HG03025 (cell line): ENCODE results near the gene CCL22.
"Not testable (repeated sequence)": the region's sequence is repeated elsewhere in the genome, so short reads cannot be mapped to it uniquely, and the experiment has no call there.

ENCODE experiments used
- ATAC-seq: cut with Tn5 transposase; IDR thresholded peaks from one replicate; pipeline ENCODE4 v1.9.1; 2021; ENCODE audit warnings: mild to moderate bottlenecking, moderate library complexity; ENCODE audit not compliant: unreplicated experiment, low FRiP score

The CCL22 gene

GRCh38 chr16:57358527-57359095 lies at the start of gene CCL22:
CCL22 (plus strand) TSS chr16:57358783; CDS start chr16:57358817, 34 bp downstream.
- no peak for ATAC-seq

DNA sequence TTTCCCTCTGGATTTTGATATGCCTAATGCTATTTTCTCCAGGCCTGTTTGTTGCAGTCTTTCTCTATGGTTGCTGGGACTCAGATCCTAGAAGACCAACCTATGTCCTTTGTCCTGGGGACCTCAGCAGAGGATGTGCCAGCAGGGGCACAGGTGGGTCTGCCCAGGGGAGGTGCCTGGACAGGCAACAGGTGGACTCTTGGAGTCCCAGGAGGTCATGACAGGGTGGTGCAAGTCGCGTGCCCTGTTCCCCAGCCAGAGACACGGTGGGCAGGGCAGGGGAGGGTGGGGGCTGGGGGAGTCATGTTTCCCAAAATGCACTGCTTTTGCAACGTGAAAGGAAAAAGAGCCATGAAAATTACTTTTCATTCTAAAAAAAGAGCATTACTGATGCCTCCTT lies 47.8 kb upstream of the CCL22 start:
- ATAC-seq = no peak

- ATAC-seq = no peak
Measured at GRCh38 chr16:57313509-57313908, 45.1 kb upstream of the CCL22 start.

- ATAC-seq = no peak
Measured at GRCh38 chr16:57314161-57314785, 44.3 kb upstream of the CCL22 start.

GRCh38 chr16:57315416-57315815 lies 43.2 kb upstream of the CCL22 start:
- no peak for ATAC-seq

DNA sequence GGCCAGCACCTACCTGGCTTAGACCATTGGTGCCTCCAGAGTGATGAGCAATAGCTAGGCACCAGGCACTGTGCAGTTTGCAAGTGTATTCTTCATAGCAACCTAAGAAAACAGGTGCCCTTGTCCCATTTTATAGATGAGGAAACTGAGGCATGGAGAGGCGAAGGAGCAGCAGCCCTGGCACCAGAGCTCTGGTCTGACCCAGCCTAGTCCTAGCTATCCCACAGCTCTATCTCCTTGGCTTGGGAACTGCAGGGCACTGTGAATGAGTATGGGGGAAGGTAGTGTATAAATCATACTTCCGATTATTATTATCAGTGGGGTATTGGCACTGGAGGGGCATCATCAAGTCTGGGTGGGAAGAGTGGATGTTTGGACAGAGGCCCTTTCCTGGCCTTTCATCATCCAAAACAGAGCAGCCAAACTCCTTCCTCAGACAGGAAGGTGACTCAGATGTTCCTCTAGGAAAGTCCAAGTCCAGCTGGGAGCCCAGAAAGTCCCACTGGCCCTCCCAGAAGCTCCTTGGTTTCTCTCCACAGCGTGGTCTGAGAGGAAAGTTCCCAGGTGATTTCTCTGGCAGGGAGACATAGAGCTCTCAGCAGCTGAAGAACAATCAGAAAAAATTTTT lies 42.1 kb upstream of the CCL22 start:
- no peak for ATAC-seq

DNA sequence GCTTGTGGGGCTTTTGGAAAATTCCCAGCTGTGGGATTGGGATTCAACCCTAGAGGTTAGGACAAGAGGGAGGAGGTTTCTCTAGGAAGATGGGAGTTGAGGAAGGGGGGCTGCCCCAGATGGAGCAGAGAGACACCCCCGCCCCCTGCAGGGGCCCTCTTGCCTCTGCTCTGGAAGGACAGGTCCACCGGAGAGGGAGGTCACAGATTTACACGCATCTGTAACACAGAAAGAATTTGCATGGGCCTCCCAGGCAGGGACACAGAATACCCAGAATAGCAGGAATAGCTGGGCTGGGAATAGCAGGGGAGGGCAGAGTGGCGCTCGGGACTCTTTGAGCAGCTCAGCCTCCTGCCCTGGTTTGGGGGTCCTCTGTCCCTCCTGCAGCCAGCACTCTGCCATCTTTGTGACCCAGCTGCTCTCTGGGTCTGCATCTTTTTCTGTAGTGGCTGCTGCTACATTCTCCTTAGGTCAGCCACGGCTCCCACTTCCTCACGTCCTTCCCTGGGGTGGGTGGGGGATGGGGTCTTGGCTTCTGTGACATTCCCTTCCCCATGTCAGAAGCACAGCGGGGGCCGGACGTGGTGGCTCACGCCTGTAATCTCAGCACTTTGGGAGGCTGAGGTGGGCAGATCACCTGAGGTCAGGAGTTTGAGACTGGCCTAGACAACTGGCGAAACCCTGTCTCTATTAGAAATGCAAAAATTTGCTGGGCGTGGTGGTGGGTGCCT lies 40.2 kb upstream of the CCL22 start:
- ATAC-seq = no peak

GRCh38 chr16:57319646-57320045 lies 38.9 kb upstream of the CCL22 start:
- no peak for ATAC-seq

- no peak for ATAC-seq
Measured at GRCh38 chr16:57324749-57325148, 33.8 kb upstream of the CCL22 start.

DNA sequence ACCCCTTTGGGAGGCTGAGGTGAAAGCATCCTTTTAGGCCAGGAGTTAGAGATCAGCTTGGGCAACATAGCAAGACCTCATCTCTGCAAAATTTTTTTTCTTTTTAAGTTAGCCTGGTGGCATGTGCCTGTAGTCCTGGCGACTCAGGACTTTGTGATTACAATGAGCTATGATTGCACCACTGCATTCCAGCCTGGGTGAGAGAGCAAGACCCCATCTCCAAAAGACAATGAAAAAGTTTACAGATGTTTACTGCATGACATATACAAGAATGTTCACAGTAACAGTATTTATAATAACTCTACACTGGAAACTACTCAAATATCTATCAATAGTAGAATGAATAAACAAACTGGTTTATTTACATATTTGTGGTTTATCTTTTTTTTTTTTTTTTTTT lies 33.1 kb upstream of the CCL22 start:
- no peak for ATAC-seq

DNA sequence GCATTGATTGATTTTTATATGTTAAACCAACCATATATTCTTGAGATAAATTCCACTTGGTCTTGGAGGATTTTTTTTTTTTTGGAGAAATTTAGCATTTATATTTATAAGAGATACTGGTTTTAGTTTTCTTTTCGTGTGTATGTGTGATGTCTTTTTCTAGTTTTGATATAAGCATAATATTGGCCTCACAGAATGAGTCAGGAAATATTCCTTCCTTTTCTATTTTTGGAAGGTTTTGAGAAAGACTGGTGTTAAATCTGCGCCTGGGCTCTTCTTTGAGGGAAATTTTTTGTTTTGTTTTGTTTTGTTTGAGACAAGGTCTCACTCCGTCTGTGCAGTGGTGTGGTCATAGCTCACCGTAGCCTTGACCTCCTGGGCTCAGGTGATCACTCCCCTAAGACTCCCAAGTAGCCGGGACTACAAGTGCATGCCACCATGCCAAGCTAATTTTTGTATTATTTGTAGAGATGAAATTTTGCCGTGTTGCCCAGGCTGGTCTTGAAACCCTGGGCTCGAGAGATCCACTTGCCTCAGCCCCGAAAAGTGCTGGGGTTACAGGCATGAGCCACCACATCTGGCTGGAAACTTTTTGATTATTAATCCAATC lies 28.8 kb upstream of the CCL22 start:
- ATAC-seq = no peak

DNA sequence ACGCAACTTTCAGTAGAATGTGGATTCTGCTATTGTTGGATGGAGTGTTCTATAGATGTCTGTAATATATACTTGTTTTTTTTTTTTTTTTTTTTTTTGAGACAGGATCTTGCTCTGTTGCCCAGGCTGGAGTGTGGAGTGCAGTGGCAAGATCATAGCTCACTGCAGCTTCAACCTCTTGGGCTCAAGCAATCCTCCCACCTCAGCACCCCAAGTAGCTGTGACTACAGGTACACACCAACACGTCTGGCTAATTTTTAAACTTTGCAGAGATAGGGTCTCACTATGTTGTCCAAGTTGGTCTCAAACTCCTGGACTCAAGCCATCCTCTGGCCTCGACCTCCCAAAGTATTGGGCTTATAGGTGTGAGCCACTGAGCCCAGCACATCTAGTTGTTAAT lies 27.2 kb upstream of the CCL22 start:
- no peak for ATAC-seq

DNA sequence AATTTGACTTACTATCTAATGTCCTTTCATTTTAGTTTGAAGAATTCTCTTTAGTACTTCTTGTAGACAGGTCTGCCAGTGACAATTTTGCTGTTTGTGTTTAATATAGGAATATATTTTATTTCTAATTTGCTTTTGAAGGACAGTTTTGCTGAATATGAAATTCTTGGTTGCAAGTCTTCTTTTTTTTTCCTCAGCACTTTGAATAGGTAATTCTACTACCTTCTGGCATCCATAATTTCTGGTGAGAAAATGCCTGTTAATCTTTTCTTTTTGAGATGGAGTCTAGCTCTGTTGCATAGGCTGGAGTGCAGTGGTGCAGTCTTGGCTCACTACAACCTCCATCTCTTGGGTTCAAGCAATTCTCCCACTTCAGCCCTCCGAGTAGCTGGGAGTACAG lies 25.2 kb upstream of the CCL22 start:
- ATAC-seq = no peak

- ATAC-seq = no peak
Measured at GRCh38 chr16:57335366-57335765, 23.2 kb upstream of the CCL22 start.

GRCh38 chr16:57341062-57341440 lies 17.5 kb upstream of the CCL22 start:
- ATAC-seq = no peak

GRCh38 chr16:57341441-57342303 lies 16.9 kb upstream of the CCL22 start:
- no peak for ATAC-seq

DNA sequence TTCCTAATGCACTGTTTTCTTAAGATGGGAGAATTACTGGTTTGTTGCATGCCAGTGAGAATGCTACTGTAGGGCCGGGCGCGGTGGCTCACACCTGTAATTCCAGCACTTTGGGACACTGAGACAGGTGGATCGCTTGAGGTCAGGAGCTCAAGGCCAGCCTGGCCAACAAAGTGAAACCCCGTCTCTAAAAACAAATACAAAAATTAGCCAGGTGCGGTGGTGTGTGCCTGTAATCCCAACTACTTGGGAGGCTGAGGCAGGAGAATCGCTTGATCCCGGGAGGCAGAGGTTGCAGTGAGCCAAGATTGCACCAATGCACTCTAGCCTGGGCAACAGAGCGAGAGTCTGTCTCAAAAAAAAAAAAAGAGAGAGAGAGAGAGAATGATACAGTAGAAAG lies 16.0 kb upstream of the CCL22 start:
- ATAC-seq = not testable (repeated sequence)

GRCh38 chr16:57343221-57343620 lies 15.4 kb upstream of the CCL22 start:
- ATAC-seq = no peak

DNA sequence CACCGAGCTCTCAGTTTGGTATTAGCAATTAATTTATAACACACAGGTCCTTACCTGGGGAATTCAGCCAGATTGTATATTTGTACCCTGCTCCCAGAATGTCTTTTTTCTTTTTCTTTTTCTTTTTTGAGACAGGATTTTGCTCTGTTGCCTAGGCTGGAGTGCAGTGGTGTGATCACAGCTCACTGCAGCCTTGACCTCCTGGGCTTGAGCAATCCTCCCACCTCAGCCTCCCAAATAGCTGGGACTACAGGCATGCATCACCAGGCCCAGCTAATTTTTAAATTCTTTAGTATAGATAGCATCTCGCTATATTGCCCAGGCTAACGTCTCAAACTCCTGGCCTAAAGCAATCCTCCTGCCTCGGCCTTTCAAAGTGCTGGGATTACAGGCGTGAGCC lies 14.5 kb upstream of the CCL22 start:
- not testable (repeated sequence) for ATAC-seq

- ATAC-seq = no peak
Measured at GRCh38 chr16:57345021-57345420, 13.6 kb upstream of the CCL22 start.
